Pulmonary artery endothelial cell (primary cell): ENCODE results near the gene VTN. TPM values are rescaled to one million over a fixed set of nuclear protein-coding genes. Genes with fewer than 3 reads are reported as not detected.
A peak's percentile ranks its signal among the peaks of the same experiment; 100 is the strongest.

ENCODE experiments used
- DNase-seq: peaks from one replicate; pipeline ENCODE4 v3.0.0-alpha.2; 2011; ENCODE audit warnings: low read depth, low spot score
- total RNA-seq: library from RNA; depleted of rRNA; stranded (reverse); fragments of >200 nt; gene quantifications from 2 replicates; pipeline ENCODE4 v1.2.3, GENCODE V29; 2014

The VTN gene
- total RNA-seq, 1 donor from 2014 or later, result 0.07 TPM

DNA sequence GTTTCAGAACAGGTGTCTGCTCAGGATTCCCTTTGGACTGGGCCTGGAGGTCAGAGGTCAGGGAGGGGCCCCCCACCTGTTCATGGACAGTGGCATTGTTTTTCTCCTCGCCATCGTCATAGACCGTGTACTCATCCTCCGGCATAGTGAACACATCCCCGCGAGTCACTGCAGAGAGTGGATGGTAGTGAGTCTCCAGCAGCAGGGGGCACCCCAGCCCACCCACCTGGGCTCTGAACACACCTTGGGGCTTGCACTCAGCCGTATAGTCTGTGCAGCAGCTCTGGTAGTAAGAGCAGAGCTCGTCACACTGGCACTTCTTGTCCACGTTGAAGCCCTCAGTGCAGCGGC, 448 bp downstream of the VTN start:
- no peak for DNase-seq

GRCh38 chr17:28368915-28369683, 1.0 kb downstream of the VTN start:
- DNase-seq, result no peak

GRCh38 chr17:28368306-28368831, 1.7 kb downstream of the VTN start:
- DNase-seq, result no peak

DNA sequence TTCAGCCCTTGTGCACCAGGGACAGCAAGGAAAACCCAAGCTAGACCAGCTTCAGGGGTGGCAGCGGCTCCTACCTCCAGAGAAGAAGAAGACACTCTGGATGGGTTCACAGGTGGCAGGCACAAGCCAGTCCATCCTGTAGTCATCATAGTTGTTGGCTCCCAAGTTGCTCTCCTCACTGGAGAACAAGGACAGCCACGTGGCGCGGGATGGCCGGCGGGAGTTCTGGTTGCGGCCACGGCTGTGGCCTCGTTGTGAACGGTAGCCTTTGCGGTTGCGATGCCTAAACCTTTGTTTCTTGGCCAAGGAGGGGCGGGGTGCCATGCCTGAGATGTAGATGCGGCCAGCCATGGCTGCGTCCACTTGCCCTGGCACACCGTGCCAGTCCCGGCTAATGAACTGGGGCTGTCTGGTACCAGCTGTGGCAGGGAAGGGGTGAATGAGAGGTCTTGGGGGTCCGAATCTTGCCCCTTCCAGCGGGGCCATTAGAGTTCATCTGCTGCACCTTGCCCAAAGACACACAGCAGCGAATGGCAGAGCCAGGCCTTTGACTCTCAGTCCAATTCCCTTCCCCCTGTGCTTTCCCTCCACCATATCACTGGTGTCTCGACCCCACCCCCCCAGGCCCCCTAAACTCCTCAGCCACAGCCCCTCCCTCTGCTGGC, 2.3 kb downstream of the VTN start:
- no peak for DNase-seq

GRCh38 chr17:28366605-28367004, 3.5 kb downstream of the VTN start:
- DNase-seq, result no peak

DNA sequence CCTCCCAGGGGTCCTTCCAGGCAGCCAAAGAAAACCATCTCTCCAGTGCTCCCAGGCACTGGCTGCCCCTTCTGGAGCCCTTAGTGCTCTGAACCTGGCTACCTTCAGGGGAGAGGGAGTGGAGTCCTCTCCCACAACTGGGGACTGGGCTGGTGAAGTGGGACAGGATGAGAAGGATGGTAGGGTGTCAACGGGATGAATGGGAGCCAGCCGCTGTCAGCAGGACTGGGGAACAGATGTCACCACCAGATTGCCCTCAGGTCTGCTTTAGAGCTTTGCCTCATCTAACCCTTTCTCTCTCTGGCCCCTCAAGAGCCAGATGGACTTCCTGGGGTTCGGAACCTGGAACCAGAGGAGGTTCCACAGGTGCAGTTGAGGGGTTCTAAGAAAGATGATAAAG, 4.6 kb downstream of the VTN start:
- DNase-seq, result no peak

DNA sequence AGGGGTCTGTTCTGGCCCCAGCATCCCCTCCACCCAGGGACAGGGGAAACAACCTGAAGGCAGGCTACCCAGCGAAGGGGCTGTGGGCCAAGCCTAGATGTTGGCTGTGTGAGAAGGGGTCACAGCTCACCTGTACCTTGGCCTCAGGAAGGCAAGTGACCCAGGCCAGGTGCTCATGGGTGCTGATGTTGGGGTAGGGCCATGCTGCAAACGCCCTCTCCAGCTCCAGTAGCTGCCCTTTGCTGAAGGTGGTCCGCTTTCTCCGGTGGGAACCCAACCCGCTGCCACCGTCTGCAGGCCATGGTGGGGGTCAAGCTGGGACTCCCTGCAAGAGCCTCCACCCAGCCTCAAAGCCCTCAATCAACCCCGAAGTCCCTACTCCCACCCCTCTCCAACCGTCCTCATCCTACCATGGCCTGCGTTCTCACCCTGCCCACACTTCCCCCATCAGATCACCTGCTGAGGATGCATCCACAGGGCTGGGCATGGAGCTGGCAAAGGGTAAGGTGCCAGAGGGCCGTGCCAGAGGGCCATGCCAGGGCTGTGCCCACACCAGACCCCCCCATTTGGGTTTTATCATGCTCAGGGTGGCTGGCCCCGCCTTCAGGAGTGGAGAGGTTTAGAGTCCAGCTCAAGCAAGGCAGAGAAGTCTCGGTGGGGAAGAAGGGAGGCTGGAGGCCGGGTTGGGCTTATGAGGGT, 5.3 kb downstream of the VTN start, which contains the start of gene SEBOX:
TSS of gene SEBOX (minus strand) at position 535 of the 699 bp plus-strand sequence. CDS start at position 487, 48 bp downstream.
- no peak for DNase-seq

GRCh38 chr17:28363776-28364650, 6.1 kb downstream of the VTN start:
- DNase-seq, result no peak

DNA sequence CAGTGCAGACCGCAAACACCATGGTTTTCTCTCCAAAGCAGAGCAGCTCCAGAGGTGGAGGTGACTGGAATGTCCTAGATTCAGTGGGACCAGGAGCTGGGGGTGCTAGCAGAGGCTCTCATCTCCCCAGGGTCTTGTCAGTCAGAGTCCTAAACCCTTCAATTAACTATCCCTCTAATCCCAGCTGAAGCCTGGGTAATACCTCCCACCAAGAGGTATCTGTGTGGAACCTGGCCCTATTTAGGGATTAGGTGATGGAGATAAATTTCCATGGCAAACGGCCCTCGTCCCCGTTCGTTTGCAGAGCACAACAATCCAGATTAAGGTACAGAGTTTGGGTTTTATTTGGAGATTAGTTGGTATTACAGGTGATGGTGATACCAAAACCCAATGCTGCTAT, 6.9 kb downstream of the VTN start:
- DNase-seq, result no peak

GRCh38 chr17:28357901-28358197, 12.3 kb downstream of the VTN start:
- DNase-seq, result no peak

GRCh38 chr17:28357061-28357900, 12.8 kb downstream of the VTN start, which contains the start of gene POLDIP2:
Gene POLDIP2, minus strand, starts transcription at chr17:28357527. Its CDS starts 79 bp downstream, at chr17:28357448.
- peak; percentile 77 for DNase-seq

- DNase-seq, result no peak
Observed at GRCh38 chr17:28350271-28350670, 19.8 kb downstream of the VTN start.

DNA sequence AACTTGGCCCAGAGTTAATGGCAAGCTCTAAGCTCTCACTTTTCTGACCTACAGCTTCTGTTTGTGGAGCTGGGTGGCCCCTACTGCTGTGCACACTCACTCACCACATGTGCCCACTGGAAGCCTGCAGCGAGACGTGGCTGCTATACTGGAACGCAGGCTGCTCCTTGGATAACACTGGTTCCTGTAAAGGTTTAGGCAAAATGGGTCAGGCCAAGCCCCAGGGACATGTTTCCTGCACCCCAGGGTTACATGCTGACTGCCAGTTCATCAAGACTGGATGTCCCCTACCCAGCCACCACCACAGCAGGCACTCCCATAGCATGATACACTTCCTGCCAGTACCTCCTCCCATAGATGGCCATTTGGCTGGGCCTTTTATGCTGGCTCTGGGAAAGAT, 21.1 kb downstream of the VTN start:
- no peak for DNase-seq

- DNase-seq, result peak; percentile 56
Observed at GRCh38 chr17:28347261-28347891, 22.7 kb downstream of the VTN start.

DNA sequence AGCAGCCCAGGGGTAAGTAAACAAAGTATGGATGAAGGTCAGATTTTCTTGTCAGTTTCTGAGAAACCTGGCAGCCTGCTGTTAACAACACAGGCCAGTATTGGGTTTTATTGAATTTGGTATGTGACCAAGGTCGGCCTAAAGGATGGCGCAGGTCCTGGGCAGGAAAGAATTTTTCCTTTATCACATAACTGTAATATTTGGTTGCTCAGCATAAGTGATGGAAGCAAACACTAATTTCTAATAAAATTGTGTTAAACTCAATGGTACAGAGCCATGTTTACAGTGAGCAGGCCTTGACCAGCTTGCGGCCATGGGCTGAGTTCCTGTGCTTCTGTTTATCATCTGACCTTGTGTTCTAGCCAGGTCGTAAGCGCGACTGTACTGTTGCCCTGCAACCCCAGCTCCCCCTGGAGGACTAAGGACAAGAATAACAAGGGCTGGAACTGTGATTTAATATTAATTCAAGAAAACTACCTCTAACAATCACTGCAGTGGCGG, 23.3 kb downstream of the VTN start:
- peak; percentile 63 for DNase-seq

- DNase-seq, result no peak
Observed at GRCh38 chr17:28346199-28346580, 23.9 kb downstream of the VTN start.

DNA sequence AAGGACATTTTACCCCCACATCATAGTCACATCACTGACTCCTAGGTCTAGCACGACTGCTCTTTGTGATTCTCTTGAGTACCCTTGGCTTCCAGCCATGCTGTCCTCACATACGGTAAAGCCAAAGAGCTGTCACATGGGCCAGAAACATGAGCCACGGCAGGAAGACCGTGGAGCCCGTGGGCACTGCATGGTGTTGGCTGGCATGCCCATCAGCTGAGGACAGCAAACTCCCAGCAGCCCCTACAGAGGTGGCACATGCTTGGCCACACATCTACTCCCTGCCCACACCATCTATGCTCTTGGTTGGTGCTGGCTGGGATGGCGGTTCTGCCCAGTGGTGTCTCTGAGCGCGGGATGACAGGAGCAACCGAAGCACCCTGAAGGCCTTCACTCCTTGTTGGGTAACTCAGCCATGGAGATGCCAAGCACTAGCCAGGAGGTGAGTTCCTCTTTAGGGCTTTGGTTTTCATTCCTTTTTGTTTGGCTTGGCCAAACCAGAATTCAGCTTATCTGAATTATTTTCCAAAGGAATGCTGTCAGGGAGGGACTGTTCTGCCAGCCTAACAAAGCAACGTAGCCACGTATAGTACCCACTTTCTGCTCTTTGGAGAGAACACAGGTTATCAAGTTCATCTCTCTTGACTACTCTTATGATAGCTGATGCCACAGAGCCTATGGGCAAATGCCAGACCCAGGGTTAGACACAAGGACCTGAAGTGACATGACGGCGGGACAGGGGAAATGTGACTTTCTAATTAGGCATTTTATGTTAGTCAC, 24.5 kb downstream of the VTN start:
- no peak for DNase-seq

DNA sequence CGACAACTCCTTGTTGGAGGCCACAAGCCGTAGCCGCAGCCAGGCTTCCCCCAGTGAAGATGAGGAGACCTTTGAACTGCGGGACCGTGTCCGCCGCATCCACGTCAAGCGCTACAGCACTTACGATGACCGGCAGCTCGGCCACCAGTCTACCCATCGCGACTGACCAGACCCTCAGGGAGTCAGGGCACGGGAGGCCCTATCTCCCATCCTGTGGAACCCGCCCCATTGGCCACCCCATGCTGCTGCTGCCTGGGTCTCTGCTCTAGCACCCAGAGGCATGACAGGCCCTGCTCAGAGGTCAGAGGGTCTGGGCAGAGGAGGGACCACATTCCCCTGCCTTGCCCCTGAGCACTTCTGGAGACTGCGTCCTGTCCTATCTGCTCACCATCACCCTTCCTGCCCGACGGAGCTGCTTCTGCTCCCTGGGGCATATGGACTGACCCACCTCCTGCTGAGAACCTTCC, 25.6 kb downstream of the VTN start:
- DNase-seq, result no peak

DNA sequence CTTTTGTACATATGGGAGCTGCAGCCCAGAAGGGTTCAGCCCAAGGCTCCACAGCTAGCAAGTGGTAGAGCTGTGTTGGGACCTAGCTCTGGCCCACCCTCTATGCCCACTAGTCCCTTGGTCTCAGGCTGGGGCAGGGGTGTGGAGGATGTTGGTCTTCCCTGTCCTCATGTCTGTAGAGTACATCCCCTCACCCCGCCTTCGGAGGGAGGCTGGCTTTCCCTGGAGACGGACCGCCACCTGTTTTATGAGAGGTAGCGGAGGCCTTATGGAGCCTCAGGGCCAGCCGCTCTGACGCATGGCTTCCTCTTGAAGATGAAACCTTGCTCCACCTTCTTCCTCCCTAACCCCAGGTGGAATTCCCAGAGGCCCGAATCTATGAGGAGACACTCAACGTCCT, 26.1 kb downstream of the VTN start:
- DNase-seq, result no peak
